Ovary (tissue), 9 donors: Measurements from ENCODE around the gene CRYBG2. TPM values are rescaled to one million over a fixed set of nuclear protein-coding genes. Genes with fewer than 3 reads are reported as not detected.

Experiments
- DNase-seq, 5 donors: peaks; one replicate each; pipeline ENCODE4 v3.0.0-alpha.2; 2019 to 2020
- H3K27ac ChIP-seq, 2 donors: fragments of 200-600 bp; one replicate each; pipeline versions ENCODE4 v1.5.1 to v1.8.0; 2019 to 2022
- H3K27me3 ChIP-seq: fragments of 200-600 bp; one replicate; pipeline ENCODE4 v1.8.0; 2022
- H3K36me3 ChIP-seq: fragments of 200-600 bp; sonication (generic); one replicate; pipeline ENCODE4 v1.5.1; 2019
- H3K4me1 ChIP-seq: one replicate; pipeline ENCODE4 v1.8.1; 2013; ENCODE audit warnings: mild to moderate bottlenecking, moderate library complexity; ENCODE audit not compliant: insufficient read depth
- H3K4me3 ChIP-seq: fragments of 200-600 bp; sonication (generic); one replicate; pipeline ENCODE4 v1.5.1; 2017
- H3K9me3 ChIP-seq, 2 donors: fragments of 200-600 bp in 1 of 2; sonication (generic) in 1 of 2; one replicate each; pipeline versions ENCODE4 v1.5.1 to v1.8.1; 2013 to 2019; ENCODE audit warnings: mild to moderate bottlenecking in 1 of 2, moderate library complexity in 1 of 2
- EP300 ChIP-seq: sonication (generic); formaldehyde crosslinking; IDR thresholded peaks from one replicate; pipeline ENCODE4 v1.6.1; 2017; ENCODE audit warnings: antibody characterized with exemption
- POLR2A ChIP-seq: fragments of 450-650 bp; IDR thresholded peaks from one replicate; pipeline ENCODE4 v1.6.1; 2017; ENCODE audit warnings: antibody characterized with exemption, mild to moderate bottlenecking, moderate library complexity
- WGBS, 3 donors: extraction: QIAGEN DNeasy Blood & Tissue Kit in 1 of 3; methylation state at CpG; one replicate each; pipeline versions ENCODE4 v1.1.5 to v1.1.7; 2013 to 2017; 5-methylcytosine and 5-hydroxymethylcytosine counted together
- intact Hi-C, 4 donors: fragments of 100-400 bp; cut with DNase I; formaldehyde crosslinking; loops; one replicate each; pipeline versions ENCODE4 v1.11.0 to v1.15.1; 2022 to 2023
- polyA plus RNA-seq, 2 donors: library from polyadenylated mRNA; stranded (reverse); fragments of 200-250 nt in 1 of 2; fragments of 350-450 nt in 1 of 2; fragmentation: Illumina TruSeq in 1 of 2; extraction: RNeasy Lipid Tissue Mini Kit (QIAGEN cat#74804) in 1 of 2; gene quantifications; one replicate each; pipeline ENCODE4 v1.2.3, GENCODE V29; 2013 to 2014
- total RNA-seq, 7 donors: library from RNA; depleted of rRNA in 2 of 7; stranded (reverse); fragments of >200 nt in 2 of 7; fragmentation: NEBNext Ultra II Directional in 3 of 7; extraction: Animal tissue kit (Norgen Biotek cat#: 25700) in 3 of 7; gene quantifications; one replicate each; pipeline versions ENCODE4 v1.1.0 to v1.2.4, GENCODE V29; 2016 to 2023
- TF ChIP-seq, protein P1 (sequence below), 3 donors: fragments of 450-650 bp in 2 of 3; fragments of 200-600 bp in 1 of 3; IDR thresholded peaks; one replicate each; pipeline versions ENCODE4 v1.5.1 to v1.8.0; 2016 to 2022; ENCODE audit warnings: antibody characterized with exemption in 3 of 3, mild to moderate bottlenecking in 1 of 3
- donor health status: DM: no; HTN: no; CAD: no; lungs with moderate emphysema.
- donor health status: DM: no; HTN: no; CAD: no.
- donor health status: Bipolar disorder and iron deficiency.
- donor health status: DM: yes; HTN: yes; CAD: no.
- donor health status: DM: no; HTN: no; CAD: no.
- donor health status: DM: yes; HTN: yes; CAD: no.

CRYBG2 gene
- total and polyA plus RNA-seq, 9 donors: 0.11 to 2.3 (median 0.23) TPM; not detected in 6

DNA sequence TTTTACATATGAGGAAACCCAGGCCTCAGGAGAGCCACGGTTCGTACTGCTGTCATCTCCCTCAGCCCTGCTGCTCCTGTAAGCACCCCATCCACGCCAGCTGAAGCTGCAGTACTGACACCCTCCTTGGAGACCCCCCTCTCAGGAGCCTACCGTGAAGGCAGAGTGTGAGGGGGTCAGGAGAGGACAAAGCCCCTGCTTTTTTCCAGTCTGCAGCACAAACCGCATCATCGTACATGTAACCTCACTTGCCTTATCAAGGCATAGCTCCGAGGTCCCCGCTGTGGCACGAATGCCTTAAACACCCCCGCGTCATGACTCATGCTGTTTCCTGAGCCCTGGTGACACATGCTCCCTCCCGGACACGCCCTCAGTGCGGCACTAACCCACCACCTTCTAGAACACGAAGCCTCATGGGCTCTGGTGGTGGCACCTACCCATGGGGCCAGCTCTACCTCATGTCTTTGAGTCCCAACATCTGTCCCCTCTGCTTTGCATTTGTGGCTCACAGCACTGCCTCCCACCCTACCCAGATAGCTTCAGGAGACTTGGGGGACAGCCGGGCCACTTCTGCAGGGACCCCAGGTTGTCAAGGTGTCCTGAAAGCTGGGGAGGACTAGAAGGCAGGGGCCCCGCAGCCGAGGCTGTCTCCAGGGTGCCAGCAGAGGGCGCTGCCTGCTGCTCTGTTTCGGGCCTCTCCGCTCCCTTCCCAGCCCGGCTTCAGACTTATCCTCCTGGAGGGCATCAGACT, 69.2 kb downstream of the CRYBG2 start:
- intact Hi-C loops: no loop called here
- DNase-seq: peak in 1 of 5 donors; percentile 59
- Histone ChIP-seq H3K9me3 (no peaks in the 10 kb centered on the region), H3K27me3 (no peaks in the 10 kb centered on the region), H3K4me1 (no peaks in the 10 kb centered on the region), H3K27ac (no peak overlapping the region), H3K36me3 (no peaks in the 10 kb centered on the region), H3K4me3 (no peak overlapping the region)
- TF ChIP-seq, protein P1, sequence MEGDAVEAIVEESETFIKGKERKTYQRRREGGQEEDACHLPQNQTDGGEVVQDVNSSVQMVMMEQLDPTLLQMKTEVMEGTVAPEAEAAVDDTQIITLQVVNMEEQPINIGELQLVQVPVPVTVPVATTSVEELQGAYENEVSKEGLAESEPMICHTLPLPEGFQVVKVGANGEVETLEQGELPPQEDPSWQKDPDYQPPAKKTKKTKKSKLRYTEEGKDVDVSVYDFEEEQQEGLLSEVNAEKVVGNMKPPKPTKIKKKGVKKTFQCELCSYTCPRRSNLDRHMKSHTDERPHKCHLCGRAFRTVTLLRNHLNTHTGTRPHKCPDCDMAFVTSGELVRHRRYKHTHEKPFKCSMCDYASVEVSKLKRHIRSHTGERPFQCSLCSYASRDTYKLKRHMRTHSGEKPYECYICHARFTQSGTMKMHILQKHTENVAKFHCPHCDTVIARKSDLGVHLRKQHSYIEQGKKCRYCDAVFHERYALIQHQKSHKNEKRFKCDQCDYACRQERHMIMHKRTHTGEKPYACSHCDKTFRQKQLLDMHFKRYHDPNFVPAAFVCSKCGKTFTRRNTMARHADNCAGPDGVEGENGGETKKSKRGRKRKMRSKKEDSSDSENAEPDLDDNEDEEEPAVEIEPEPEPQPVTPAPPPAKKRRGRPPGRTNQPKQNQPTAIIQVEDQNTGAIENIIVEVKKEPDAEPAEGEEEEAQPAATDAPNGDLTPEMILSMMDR (IDR thresholded peaks at IDR 0.05): no peak
- TF ChIP-seq EP300 (no peak), POLR2A (no peak)
- 38 to 53% (median 43%) methylated on average over 22 of the region's 22 CpGs for WGBS, 3 donors

DNA sequence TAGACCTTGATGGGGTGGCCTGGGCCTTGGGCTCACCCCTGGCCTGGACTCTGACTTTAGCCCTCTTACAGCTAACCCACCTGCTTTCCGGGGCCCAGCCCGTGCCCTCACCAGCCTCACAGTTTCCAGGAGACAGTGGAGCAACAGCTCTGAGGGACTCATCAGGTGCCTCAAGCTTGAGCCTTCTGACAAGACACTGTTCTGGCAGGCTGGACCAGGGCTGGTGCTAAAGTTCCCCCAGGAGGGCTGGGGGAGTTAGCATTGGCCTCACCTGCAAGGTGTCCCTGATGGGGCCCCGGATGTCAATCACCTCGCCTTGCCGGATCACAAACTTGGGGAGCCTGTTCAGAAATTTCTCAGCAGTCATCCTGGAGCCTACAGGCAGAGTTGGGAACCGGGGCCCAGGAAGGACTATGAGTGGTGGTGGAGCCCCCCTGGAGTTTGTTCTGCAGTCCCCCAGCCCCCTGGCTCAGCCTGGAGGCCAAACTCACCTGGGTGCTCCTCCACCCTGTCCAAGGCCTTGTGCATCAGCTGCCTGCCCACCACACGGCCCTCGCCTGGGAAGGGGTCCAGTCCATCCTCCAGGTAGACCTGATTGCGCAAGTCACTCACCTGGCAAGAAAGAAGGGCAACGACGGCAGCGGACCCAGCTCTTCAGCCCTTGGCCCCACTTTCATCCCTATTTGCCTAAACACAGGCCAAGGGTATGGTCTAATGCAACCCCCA, 69.9 kb downstream of the CRYBG2 start:
- TF ChIP-seq, protein P1 (IDR thresholded peaks at IDR 0.05): no peak
- TF ChIP-seq POLR2A: no peak
- TF ChIP-seq EP300: no peak
- Histone ChIP-seq H3K4me3 (no peak overlapping the region), H3K27ac (no peak overlapping the region), H3K27me3 (no peaks in the 10 kb centered on the region), H3K36me3 (no peaks in the 10 kb centered on the region), H3K4me1 (peaks cover 3% of the 10 kb centered on the region), H3K9me3 (no peaks in the 10 kb centered on the region)
- no peak for DNase-seq
- intact Hi-C loops: no loop called here
- whole genome bisulfite sequencing, 3 donors: 87 to 92% (median 90%) methylated on average over 9 to 12 of the region's 12 CpGs

DNA sequence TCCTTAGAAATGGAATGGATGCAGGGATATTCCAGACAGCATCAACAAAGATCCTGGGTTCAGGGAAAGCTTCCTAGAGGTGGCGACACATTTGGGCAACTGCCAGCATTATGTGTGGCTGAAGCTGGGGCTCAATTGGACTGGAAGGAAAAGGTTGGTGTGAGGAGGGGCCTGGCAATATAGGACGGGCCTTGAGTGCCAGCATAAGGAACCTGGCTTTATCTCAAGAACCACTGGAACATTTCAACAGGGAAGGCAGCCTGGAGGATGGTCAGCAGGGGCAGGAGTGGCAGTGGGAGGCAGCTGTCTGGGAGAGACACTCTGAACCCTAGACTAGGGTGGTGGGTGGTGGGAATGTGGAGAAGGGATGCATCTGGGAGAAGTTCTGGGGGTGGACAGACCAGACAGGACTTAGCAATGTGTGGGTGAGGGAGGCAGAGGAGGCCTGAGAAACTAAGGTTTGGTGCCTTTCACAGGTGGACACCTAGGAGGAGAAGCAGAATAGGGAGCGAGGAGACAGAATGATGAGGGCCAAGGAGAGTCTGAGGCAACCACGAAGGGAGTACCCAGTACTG, 70.6 kb downstream of the CRYBG2 start:
- no peak for DNase-seq
- 73 to 78% (median 74%) methylated on average over 4 of the region's 4 CpGs for WGBS, 3 donors
- intact Hi-C loops: no loop called here
- Histone ChIP-seq H3K4me3 (no peak overlapping the region), H3K27me3 (no peaks in the 10 kb centered on the region), H3K27ac (no peak overlapping the region), H3K4me1 (peaks cover 6% of the 10 kb centered on the region), H3K36me3 (no peaks in the 10 kb centered on the region), H3K9me3 (no peaks in the 10 kb centered on the region)
- TF ChIP-seq POLR2A: no peak
- TF ChIP-seq EP300: no peak
- TF ChIP-seq, protein P1 (IDR thresholded peaks at IDR 0.05): no peak

DNA sequence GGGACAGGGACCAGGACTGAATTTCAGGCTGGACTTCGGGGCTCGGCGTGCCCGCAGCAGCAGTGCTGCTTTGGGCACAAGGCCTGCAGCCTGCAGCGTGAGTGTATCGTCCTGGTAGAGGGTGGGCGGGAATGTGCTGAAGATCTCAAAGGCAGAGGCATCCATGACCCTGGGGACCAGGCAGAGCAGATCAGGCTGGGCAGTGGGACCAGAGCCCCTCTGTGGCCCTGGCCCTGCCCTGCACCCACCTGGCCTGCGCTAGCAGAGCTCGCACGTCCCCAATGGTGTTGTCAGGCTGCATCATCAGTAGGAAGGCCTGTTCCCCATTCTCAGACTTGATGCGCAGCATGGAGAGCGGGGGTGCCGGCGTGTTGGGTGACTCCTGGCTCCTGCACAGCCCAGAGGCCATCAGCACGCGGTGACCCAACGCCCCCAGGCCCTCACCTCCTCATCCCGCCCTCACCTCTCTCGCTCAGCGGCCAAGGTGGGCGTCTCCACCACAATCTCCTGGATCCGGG, 71.5 kb downstream of the CRYBG2 start:
- DNase-seq: no peak
- intact Hi-C loops: no loop called here
- WGBS, 3 donors: 61 to 80% (median 71%) methylated on average over 21 to 22 of the region's 22 CpGs
- no peak for TF ChIP-seq EP300
- TF ChIP-seq, protein P1 (IDR thresholded peaks at IDR 0.05): no peak
- no peak for TF ChIP-seq POLR2A
- no peaks in the 10 kb centered on the region for H3K9me3 ChIP-seq
- H3K27me3 ChIP-seq: no peaks in the 10 kb centered on the region
- peak overlapping the region in 1 of 2 donors; percentile 58 for H3K27ac ChIP-seq
- no peak overlapping the region for H3K4me3 ChIP-seq
- H3K36me3 ChIP-seq: no peaks in the 10 kb centered on the region
- peaks cover 6% of the 10 kb centered on the region for H3K4me1 ChIP-seq
